ENCODE results near the gene MICAL2. TPM values are rescaled to one million over a fixed set of nuclear protein-coding genes. Genes with fewer than 3 reads are reported as not detected.

The MICAL2 gene
- total RNA-seq, 1 experiment from 2014 or later: 148 TPM

DNA sequence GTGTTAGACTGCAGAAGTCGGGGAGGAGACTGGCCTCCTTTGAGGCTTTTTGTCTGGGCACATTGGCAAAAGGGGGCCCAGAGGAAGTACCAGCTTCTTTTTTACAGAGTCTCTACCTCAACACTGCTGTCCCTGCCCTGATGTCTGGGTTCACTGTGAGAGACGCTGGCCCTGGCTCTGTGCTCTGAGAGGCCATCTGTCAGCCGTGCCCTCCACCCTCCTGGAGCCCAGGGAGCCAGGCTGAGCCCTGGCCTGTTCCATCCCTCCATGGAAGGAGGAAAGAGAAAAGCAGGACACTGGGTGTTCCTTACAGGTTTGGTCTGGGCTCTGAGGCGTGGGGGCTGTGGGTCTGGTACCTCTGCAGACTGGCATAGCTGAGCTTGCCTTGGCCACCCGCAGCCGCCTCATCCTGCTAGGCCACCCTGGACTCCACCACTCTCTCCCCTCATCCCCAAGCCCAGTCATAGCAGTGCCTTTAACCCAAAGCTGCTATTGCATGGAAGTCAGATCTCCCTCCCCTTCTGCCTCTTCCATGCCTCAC is 161.5 kb downstream of the MICAL2 start:
- DNase-seq (ENCODE audit: low spot score): no peak

GRCh38 chr11:12272821-12273617 is 162.6 kb downstream of the MICAL2 start:
- DNase-seq (ENCODE audit: low spot score): peak; percentile 87

DNA sequence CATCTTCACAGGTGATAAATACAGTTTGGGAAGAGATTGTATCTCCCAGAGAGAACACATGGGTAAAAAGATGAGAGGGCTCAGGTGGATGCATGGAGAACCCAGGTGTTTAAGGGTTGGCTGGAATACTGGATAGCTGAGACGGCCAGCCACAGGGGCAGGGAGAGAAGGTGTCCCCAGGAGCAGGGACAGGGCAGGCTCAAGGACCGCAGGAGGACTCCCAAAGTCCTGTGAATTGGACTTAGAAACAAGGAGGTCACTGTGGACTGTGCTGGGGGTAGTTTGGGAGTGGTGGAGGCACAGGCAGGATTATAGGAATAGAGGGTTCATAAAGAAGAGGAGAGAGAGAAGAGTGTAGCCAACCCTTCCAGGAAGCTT is 163.2 kb downstream of the MICAL2 start:
- DNase-seq (ENCODE audit: low spot score): no peak

DNA sequence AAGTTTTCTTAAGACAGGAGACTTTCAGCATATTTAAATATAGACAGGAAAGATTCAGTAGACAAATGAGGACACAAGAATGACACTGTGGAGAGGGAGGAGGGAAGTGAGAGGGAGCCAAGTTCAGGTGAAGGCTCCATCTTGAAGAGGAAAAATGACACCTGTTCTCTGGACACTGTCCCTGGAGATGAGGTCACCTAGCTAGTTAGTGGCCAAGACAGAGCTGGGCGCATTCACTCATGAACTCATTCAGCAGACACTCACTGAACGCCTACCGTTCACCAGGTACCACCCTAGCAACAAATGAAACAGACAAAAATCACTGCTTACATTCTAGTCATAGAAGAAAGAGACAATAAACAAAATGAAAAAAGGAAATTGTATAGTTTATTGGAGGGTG is 163.7 kb downstream of the MICAL2 start:
- no peak for DNase-seq (ENCODE audit: low spot score)

DNA sequence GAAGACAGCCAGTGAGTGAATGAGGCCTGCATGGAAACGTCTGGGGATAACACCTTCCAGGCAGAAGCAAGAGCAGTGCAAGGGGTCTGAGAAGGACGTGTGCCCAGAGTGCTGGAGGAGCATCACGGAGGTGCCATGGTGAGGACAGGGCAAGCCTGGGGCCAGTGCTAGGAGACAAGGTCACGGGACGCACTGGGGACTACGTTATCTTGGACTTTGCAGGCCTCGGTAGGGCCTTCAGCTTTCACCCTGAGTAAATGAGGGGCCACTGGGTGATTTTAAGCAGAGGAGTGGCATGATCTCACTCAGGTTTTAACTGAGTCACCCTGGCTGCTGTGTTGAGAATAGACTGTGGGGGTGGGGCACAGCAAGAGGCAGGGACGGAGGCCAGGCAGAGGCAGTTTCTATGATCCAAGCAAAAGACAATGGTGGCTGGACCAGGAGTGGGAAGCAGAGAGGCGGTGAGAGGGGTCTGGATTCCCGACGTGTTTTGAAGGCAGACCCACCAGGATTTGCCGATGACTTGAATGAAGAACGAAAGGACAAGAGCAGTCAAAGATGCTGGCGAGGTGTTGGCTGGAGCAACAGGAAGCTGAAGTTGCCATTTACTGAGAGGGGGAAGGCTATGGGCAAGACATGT is 164.3 kb downstream of the MICAL2 start:
- no peak for DNase-seq (ENCODE audit: low spot score)

GRCh38 chr11:12275818-12276217 is 165.4 kb downstream of the MICAL2 start:
- no peak for DNase-seq (ENCODE audit: low spot score)

GRCh38 chr11:12276356-12276755 is 166.0 kb downstream of the MICAL2 start:
- no peak for DNase-seq (ENCODE audit: low spot score)

- no peak for DNase-seq (ENCODE audit: low spot score)
These were observed 166.6 kb downstream of the MICAL2 start for GRCh38 chr11:12276831-12277475.

GRCh38 chr11:12278766-12279671 is 168.6 kb downstream of the MICAL2 start:
- no peak for DNase-seq (ENCODE audit: low spot score)

- no peak for DNase-seq (ENCODE audit: low spot score)
These were observed 169.3 kb downstream of the MICAL2 start for GRCh38 chr11:12279672-12280108.

- DNase-seq (ENCODE audit: low spot score): no peak
These were observed 169.9 kb downstream of the MICAL2 start for GRCh38 chr11:12280199-12280837.

DNA sequence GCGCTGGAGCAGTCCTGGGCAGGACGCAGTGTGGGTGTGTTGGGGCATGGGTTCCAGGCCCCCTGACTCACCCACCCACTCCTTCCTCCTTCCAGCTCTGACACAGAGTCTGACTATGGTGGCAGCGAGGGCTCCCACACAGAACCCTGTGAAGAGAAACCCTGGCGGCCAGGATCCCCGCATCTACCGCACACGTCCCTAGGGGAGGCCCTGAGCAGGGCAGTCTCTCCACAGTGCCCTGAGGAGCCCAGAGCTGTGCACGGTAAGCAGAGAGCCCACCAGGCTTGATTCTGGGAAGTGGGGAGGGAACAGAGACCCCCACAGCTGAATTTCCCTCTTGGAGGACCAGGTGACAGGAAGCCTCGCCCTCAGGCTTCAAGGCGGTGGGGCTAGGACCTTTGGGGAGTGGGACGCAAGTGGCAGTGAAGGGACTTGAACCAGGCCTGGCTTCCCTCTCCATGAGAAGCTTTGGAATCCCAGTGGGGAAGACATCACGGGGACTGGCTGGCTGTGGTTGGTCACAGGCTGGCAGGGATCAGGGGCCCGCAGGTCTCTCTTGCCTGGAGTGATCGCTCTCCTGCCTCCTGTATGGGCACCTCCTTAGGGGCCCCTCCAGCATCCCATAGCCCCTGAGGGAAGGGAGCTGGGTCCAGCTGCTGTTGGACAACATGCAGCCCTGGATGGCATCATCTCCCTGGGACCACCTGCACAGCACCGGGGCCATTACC is 170.6 kb downstream of the MICAL2 start:
- DNase-seq (ENCODE audit: low spot score): no peak

- peak; percentile 92 for DNase-seq (ENCODE audit: low spot score)
These were observed 171.4 kb downstream of the MICAL2 start for GRCh38 chr11:12281571-12282478.

DNA sequence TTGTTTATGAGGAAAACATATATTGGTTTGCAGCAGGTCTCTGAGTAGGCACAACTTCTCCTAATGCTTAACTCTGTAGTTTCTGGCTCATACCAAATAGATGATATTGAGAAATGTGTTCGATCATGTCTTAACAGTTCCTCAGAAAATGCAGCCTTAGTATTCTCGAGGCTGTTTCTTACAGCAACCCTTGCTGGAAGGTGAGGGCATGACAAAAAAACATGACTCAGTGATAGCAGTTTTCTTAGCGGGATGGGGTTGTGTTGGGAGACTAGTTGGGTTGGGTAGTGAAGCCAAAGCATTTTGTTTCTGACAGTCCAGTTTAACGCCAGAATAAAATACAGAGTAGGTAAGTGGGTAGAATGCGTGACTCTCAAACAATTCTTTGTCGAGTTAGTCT is 172.3 kb downstream of the MICAL2 start:
- DNase-seq (ENCODE audit: low spot score): no peak

GRCh38 chr11:12284316-12285050 is 174.1 kb downstream of the MICAL2 start:
- DNase-seq (ENCODE audit: low spot score): peak; percentile 77

GRCh38 chr11:12285106-12285505 is 174.7 kb downstream of the MICAL2 start:
- DNase-seq (ENCODE audit: low spot score): peak; percentile 99

GRCh38 chr11:12285811-12286222 is 175.4 kb downstream of the MICAL2 start:
- peak; percentile 51 for DNase-seq (ENCODE audit: low spot score)

DNA sequence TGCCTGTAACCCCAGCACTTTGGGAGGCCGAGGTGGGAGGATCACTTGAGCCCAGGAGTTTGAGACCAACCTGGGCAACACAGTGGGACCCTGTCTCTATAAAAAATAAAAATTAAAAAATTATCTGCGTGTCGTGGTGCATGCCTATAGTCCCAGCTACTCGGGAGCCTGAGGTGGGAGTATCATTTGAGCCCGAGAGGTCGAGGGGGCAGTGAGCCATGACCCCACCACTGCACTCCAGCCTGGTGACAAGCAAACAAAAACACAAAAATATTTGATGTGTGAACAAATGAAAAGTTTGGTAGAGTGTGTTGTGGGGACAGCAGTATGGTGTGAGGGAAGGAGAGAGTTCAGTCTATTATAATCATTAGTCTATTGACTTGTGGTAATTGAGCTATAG is 176.2 kb downstream of the MICAL2 start:
- no peak for DNase-seq (ENCODE audit: low spot score)

- peak; percentile 98 for DNase-seq (ENCODE audit: low spot score)
These were observed 176.6 kb downstream of the MICAL2 start for GRCh38 chr11:12287009-12287373.
